HG03039 (cell line): ENCODE results near the gene XPO5.
"Not testable (repeated sequence)": the region's sequence is repeated elsewhere in the genome, so short reads cannot be mapped to it uniquely, and the experiment has no call there.

Source experiments
- ATAC-seq: cut with Tn5 transposase; IDR thresholded peaks from one replicate; pipeline ENCODE4 v1.9.1; 2021; ENCODE audit warnings: mild to moderate bottlenecking, moderate library complexity; ENCODE audit not compliant: unreplicated experiment

XPO5 gene

DNA sequence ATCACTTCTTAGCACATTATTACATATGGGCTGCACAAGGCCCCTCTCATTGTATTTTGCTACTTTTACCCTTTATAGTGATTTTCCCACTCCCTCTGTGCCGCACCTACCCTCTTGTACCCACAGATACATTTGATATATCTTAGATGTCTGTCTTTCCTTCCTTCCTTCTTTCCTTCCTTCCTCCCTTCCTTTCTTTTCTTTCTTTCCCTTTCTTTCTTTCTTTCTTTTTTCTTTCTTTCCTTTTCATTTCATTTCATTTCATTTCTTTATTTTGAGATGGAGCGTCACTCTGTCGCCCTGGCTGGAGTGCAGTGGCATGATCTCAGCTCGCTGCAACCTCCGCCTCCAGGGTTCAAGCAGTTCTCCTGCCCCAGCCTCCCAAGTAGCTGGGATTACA, 12.4 kb upstream of the XPO5 start:
- ATAC-seq = no peak

GRCh38 chr6:43584892-43585570, 9.2 kb upstream of the XPO5 start:
- no peak for ATAC-seq

- ATAC-seq = no peak
These were observed 7.1 kb upstream of the XPO5 start for GRCh38 chr6:43582911-43583310.

- ATAC-seq = no peak
These were observed 3.3 kb upstream of the XPO5 start for GRCh38 chr6:43579171-43579570.

DNA sequence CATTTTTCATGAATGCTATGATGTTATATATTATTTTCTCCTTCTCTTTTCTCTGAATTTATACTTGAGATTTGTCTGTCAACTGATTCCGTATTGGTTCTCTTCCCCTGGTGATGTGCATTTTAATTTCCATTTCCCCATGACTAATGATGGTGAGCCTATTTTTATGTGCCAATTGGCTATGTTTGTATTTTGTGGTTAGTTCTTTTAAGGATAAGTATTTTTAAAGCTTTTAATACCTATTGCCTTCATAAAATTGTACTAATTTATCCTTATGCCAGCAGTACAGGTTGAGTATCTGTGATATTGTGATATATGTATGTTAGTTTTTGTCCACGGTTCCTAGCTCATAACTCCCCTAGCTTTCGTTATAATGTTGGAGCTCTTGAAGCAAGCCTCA, 2.9 kb upstream of the XPO5 start:
- ATAC-seq = no peak

- ATAC-seq = peak; percentile 34
These were observed 600 bp downstream of the XPO5 start for GRCh38 chr6:43575105-43575771.

- ATAC-seq = no peak
These were observed 3.8 kb downstream of the XPO5 start for GRCh38 chr6:43572015-43572414.

GRCh38 chr6:43570876-43571441, 4.9 kb downstream of the XPO5 start:
- no peak for ATAC-seq

DNA sequence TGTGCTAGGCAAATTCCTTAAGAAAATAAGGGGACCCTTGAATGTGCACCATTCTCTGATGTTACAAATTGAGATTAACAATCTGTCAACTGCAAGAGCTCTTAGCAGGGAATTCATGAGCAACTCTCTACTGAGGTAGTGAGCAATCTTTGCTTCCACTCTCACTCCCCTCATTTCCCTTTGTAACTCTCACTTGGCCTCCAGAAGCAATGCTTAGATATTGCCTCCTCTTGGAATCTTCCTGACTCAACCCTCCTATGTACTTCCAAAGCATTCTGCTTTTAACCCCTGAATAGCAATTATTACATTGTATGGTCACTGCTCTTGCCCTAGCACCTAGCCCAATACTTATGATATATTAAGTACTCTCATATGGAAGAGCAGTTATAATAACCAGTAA, 16.5 kb downstream of the XPO5 start:
- ATAC-seq = no peak

DNA sequence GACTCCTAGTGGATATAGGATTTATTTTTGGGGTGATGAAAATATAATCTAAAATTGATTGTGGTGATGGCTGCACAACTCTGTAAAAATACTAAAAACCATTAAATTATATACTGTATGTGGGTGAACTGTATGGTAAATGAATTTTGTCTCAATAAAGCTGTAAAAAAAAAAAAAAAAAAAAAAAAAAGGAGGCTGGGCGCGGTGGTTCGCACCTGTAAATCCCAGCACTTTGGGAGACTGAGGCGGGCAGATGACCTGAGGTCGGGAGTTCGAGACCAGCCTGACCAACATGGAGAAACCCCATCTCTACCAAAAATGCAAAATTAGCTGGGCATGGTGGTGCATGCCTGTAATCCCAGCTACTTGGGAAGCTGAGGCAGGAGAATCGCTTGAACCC, 18.2 kb downstream of the XPO5 start:
- ATAC-seq = not testable (repeated sequence)

DNA sequence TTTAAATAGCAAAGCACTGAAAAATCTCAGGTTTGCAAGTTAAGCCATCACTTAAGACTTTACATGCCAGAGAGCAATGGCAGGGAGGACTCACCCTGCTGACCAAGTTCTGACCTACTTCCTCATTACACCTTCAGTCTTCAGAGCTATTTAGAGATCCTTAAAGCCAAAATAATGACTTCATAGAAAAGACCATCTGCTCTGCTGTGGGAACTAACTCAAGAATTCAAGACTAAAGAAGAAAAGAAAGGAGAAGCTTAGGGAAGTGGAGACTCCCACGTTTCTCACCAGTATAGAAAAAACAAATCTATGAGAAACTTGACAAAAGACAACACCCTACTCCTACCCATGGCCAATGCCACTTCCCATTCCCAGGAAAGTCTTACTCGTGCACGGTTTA, 28.6 kb downstream of the XPO5 start:
- no peak for ATAC-seq

GRCh38 chr6:43544461-43544860, 31.4 kb downstream of the XPO5 start:
- no peak for ATAC-seq

GRCh38 chr6:43541774-43542471, 33.9 kb downstream of the XPO5 start:
- no peak for ATAC-seq

DNA sequence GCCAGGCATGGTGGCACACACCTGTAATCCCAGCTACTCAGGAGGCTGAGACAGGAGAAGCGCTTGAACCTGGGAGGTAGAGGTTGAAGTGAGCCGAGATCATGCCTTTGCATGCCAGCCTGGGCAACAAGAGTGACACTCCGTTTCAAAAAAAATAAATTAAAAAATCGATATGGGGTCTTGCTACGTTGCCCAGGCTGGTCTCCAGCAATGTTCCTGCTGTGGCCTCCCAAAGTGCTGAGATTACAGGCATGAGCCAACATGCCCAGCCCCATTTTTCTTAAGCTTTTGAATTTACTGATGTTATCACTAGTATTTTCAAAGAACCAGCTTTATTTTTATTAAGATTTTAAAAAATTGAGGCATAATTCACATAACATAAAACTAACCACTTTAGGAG, 35.3 kb downstream of the XPO5 start:
- ATAC-seq = no peak

- ATAC-seq = not testable (repeated sequence)
These were observed 36.4 kb downstream of the XPO5 start for GRCh38 chr6:43539409-43539808.

- not testable (repeated sequence) for ATAC-seq
These were observed 36.9 kb downstream of the XPO5 start for GRCh38 chr6:43538986-43539385.

DNA sequence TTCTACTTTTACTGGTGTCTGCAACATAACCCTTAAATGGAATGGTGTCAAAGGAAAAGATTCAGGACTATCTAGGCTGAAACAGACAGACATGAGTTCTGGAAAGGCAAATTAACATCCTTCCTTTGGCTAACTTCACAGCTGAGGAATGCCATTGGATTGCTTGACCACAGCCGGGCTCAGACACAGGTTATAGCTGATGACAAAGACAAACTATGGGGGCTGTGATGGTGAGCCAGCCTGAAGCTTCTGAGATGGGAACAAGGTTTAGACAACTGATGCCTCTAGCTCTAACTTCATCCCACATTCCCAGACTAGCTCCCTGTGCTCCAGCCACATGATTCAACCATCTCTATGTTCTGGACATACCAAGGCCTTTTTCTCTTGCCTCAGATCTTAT, 43.6 kb downstream of the XPO5 start:
- ATAC-seq = no peak

- ATAC-seq = no peak
These were observed 51.3 kb downstream of the XPO5 start for GRCh38 chr6:43524483-43524961.

DNA sequence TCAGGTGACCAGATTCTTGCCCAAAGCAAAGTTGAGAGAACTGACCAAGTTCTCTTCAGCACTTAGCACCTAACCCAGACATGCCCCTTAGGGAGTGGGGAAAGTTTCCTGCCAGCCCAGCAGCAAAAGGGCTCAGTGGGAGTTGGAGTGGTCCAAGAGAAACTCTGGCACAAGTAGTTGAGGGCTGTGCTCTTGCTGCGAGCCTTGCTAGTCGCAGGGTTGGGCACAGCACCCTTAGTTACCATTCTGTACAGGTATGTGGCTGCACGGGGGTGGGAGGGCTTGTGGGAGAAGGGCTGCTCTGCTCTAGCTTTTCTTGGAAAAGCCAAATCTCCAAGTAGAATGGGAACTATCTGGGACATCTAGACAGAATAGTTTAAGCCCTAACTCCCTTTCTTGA, 52.6 kb downstream of the XPO5 start:
- ATAC-seq = no peak

DNA sequence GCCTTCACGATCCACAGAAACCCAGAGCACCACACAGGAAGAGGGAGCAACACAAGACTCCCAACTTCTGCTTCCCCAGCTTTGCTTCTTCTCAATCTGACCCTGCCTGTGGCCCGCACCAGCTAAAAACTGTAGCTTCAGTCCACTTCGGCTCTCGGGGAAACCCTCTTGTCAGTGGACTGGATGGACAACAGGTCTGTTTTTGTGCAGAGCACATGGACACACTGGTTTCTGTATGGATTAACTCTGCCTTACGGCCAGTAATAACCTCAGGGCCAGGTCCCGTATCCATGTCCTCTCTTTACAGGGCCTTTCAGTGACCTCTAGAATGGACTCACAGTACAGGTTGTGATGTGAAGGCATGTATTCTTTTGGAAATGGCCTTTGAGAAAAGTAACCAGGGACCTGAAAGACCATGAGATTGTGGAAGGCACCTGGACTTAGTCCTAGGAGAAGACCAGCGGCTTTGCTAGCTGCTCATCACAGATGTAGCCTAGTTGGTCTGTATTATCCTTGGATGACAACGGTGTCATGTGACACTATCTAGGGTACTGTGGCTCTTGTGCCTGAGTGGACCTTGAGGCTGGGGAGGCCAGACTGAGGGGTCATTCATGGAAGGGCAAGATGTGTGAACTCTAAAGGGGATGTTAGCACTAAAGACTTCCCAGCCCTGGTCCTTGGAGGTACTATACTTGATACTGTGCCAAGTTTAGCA, 53.1 kb downstream of the XPO5 start:
- ATAC-seq = no peak

DNA sequence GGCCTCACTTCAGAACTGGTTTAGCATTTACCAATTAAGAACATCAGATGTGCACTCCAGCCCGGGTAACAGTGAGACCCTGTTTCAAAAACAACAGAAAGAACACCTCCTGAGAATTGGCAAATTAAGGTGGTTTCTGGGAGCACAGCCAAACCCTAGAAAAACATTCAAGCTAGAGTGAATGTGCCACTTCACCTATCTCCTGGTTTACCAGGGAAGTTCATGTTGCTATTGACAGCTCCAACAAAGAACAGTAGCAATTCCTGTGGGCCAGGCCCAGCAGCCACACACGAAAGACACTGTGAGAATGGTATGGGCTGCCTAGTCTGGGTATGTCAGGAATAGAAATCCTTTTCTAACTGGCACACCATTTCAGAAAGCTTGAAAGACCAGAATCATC, 54.0 kb downstream of the XPO5 start:
- ATAC-seq = no peak
